Measurements from ENCODE around the gene RBMS1.
"Not testable (repeated sequence)": the region's sequence is repeated elsewhere in the genome, so short reads cannot be mapped to it uniquely, and the experiment has no call there.

RBMS1 gene

DNA sequence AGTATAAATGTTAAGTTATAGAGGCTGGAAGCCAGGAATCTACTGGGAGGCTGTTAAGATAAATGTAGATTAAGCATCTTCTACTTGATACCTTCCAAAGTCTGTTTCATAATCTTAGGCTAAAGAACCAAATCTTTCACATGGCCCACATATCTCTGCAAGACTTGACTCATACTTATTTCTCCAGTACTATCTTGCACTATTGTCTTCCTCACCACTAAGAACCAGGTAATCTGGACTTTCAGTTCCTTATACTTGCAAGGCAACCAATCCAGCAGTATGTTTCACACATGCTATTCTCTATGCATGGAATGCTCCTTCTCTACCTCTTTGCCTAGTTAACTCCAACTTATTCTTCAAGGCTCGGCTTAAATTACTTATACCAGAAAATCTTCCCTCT lies 62.2 kb downstream of the RBMS1 start:
- no peak for DNase-seq

DNA sequence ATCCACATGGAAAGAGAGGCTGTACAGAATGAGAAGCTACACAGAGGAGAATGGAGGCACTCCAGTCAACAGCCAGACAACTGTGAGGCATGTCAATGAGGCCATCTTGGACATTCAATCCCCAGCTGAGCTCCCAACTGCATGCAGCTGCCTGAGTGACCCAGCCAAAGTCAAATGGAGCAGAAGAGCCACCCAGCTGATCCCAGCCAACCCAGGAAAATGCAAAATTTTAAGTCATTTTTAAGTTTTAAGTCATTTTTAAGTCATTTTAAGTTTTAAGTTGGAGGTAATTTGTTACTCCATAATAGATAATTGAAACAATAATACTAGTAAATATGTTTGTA lies 63.6 kb downstream of the RBMS1 start:
- no peak for DNase-seq

DNA sequence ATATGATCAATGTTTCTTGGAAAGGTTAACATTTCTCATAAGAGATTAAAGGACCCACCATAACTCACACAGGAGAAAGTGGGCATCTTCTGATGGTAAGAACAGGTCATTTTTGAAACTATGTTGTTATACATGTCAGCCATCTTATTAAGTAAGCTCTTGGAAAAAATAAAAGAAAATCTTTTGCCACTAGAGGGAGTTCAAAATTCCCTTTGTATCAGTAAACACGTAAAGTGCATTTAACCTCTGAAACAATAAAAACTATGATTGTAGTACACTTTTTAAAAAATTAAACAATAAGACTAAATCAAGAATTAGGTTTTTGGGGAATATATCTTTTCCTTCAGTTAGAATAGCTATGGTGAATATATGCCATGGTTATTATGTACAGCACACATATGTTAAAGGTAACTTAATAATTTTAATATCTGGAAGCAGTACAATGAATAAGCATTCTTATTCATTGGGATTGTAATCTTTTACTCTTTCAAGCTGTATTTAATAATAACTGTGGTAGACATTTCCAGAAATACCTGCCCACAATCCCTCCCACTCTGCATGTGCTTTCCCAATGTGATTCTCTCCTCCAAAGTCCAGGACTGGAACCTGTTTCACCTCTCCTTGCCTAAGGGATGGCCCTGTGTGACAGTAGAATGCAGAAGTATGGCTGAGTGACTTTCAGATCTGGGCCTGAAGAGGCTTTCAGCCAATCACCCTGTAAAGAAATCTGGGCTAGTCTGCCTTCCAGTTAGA lies 64.2 kb downstream of the RBMS1 start:
- DNase-seq: no peak

DNA sequence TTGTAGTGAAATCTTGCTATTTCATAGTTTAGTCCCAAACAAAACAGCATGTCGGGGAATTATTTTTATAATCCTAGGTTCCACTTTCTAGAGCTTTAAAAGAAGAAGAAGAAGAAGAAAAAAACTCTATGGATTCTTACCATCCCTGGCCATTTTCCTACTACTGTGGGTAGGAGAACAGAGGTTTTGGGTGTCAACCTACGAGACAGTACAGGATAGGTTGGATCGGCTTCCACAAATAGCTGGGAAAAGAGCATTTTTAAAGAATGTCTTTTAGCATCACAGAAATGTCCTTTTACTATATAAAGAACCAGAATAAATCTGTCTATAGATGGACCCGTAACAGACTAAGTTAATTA lies 65.2 kb downstream of the RBMS1 start:
- no peak for DNase-seq

DNA sequence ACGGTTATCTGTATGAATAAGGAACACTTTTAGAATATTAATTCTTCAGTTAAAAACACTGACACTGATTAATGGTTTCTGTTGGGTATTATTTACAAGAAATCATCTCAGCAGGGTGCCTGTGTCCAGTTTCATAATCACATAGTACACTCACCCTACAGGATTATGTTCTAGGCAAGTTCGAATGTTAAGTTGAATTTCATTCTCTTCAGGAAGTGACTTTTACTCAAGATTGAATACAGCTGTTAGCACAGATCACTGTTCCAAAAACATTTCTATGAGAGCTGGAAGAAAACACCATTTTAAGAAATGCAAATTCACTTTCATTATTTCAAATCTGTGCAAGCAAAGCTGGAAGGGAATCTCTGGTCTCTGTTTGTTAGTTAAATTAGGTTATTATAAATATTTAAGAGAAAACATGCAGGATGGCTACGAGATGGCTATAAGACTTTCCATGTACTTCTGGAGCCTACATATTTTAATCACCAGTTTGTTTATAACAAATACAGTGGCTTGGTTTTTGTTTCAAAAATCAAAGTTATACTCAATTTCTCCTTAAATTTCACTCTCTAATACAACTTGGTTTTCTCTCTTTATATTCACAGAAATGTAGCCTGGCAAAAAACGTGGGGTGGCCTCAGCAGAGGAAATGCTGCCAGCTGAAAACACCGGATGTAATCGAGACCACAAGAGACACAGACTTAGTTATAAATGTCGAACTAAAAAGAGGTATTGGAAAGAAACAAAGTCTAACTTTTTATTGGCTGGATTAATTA lies 65.8 kb downstream of the RBMS1 start:
- no peak for DNase-seq

DNA sequence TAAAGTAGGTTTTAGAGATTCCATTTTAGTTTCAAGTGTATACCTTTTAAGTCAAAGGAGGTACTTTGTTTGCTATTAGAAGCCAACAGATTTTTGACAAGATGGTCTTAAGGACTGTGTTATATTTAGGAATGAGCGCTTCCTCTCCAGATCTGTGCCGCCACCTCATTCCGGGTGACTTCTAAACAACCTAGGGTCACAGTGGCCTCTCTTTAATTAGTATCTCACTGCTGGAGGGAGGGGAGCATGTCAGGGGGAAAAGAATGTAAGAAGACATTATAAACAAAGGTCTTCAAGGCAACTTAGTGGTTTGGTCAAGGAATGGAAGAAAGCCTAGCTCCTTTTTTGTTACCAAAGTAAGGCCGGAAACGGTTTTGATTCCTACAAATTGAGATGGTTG lies 67.0 kb downstream of the RBMS1 start:
- no peak for DNase-seq

DNA sequence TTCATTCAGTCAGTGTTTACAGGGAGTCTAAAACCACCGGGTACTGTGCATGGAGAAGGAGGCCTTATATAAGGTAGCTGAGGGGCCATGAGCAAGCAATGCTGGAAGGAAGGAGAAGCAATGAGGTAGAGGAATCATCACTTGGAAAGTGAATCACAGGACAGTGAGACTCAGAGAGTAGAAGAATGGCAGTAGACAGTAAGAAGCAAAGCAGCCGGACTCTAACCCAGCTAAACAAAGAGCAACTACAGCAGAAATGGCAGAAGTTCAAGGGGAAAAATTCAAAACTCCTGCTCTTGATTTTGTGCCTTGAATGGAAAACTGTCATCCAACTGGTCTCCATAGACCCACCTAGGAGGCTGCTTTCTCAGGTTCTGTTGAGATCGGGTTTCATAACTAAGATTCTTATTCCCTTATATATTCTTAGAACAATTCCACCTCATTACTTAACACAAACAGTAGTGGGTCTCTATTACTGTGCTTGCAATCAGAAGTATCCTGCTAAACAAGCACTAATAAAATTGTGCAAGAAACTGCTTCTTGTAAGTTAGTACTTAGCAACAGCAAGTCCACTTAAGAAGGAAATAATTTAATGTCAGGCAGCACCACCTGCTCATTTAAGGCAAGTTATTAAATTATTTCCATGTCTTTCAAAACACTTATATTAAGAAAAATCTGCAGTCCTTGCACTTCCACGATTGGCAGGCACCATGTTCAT lies 68.0 kb downstream of the RBMS1 start:
- no peak for DNase-seq

DNA sequence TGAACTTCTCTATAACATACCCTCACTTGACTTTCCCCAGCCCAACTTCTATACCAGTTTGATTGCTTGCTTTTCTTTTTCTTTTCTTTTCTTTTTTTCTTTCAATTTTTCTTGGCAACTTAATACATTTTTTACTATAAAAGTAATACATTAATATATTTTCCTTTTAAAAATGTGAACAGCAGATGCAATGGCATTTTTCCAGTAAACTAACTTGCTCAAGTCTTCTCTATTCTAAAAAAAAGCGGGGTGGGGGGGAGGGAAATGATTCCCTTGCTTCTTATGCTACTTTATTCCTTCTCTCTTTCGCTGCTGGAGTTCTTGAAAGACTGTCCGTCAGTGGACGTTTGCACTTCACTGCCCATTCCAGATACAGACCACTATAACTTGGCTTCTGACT lies 70.5 kb downstream of the RBMS1 start:
- no peak for DNase-seq

DNA sequence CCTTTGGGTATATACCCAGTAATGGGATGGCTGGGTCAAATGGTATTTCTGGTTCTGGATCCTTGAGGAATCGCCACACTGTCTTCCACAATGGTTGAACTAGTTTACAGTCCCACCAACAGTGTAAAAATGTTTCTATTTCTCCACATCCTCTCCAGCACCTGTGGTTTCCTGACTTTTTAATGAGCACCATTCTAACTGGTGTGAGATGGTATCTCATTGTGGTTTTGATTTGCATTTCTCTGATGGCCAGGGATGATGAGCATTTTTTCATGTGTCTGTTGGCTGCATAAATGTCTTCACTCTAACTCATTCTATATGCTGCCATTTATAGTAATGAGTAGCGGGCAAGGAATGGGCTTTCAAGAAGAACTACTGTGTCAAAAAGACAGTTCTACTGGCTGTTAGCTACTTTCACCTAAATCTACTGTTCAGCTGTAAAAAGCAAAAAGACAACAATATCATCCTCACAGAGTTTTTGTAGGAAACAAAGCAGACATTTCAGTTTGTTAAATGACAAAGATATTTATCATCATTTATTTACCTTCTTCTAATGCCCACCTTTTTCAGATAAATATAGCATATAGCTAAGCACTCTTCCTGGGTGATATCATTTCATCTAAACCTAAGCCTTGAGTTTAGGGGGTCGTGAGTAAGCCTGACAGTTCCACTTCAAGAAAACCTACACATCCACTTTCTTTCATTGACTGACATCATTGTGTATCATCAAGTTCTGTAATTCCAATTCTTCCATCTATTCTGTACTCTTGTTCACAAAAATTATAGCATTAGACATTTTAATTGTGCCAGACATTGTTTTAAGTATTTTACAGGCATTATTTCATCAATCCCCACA lies 71.7 kb downstream of the RBMS1 start:
- DNase-seq: not testable (repeated sequence)

DNA sequence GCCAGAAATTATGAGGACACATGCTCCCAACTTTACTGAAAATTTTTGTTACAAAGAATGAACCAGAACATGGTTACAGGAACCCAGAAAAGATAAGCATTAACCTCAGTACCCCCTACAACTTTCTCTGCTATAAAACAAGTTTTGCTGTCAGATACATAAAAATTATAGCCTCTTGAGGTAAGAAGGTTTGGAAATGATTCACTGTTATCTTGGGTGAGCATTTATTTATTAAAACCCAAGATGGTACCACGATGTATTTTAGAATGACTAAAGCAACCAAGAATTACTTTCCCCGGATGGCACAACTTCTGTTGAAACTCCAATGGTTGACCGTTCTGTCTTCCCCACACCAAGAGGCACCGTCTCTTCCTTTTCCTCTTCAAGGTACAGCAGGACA lies 72.9 kb downstream of the RBMS1 start:
- DNase-seq: no peak

DNA sequence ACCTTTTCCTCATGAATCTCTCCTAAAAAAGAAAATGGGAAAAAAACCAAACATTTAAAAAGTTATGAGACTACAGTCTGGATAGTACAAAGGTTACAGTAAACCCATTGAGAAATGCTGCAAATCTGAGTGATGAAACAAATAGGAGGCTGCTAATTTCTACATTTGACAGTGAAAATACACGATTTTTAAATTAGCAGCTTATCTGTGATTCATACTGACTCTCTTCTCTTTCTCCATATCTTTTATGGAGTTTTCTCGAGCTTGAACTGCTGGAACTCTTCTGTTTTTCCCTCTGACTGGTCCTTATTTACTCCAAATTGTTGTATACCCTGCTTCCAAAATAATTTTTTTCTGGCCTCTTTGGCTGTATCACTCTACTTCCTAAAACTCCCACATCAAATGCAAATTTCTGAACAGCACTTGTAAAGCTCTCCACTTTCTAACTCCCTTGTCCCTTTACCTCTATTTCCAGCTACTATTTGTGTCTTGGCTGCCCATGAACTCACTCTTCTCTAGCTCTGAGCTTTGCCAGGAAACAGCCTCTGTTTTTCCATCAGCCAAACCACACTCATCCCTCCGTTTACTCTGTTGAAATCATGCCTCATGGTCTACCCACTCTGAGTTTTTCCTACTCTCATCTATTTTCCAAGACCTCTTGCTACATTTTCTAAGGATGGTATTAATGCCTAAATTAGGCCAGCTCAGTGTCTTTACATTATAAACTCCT lies 73.7 kb downstream of the RBMS1 start:
- DNase-seq: no peak

DNA sequence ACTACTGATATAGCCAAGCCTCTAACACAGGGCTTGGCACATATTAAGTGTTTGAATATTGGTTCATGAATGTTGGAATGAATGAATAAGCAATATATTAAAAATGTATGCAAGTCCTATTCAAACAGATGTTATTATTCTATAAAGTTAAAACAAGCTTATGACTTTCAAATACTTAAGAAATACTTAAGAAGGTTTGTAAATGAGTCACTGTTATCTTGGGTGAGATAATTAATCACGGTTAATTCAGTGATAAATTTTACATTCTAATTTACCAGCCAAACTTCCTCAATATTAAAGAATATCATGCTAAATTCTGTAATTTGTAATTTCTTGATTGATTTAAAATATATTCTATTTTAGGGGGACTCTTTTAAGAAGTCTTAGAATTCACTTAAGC lies 74.8 kb downstream of the RBMS1 start:
- no peak for DNase-seq

DNA sequence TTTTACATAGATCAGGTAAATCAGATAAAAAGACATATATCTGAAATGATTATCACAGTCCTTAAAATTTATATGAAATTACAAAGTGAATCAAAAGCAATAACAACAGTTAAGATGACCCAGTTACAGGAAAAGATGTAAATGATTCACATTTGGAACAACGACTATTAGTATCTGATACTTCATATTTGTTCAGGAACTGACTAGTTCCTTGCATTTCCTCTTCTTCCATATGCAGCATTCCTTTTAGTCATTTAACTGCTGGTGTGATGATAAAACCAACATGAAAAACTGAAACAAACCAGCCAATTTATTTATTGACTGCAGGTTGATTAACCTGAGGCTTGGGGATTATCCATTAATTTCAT lies 75.2 kb downstream of the RBMS1 start:
- DNase-seq: no peak

DNA sequence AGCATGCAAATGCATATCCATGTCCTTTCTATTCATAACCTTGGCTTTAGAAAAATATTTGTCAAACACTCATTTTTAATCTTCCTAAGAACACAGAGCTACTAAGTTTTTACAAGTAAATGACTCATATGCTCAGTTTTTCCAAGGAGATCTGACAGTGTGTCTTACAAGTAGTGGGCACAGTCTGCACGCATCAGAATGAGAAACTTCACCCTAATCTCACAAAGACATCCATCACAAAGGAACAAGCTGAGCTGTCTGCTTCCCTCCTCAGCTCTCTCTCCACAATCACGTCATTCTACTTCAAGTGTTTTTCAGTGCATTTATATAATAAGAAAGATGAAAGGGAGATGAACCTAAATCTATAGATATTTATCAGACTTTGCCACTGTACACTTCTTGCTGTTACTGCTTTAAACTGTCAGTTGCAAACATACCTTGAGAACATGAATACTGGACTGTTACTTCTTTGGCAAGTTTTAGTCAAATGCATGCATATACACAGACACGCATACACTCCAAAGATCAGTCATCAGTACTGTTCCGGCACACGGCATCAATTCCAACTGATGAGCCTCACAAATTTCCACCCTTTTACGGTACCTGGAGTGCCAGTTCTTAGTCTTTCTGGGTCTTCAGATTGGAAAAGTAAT lies 75.7 kb downstream of the RBMS1 start:
- DNase-seq: no peak

DNA sequence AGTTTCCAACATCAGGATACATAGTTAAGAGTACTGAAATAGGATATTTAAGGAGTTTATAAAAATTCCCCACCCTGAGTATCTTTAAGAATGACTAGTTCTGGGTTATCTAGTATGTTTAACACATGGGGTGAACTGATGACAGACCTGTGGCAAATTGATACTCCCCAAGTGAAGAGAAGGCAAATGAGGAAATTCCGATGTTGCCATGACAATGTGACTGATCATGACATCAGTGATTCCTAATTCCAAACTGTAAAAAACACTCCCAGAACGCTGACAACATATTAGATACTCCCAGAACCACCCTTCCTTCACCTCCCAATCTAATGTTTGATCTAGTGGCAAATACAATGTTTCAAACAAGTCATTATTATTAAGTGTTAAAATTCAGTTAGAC lies 77.6 kb downstream of the RBMS1 start:
- DNase-seq: no peak

DNA sequence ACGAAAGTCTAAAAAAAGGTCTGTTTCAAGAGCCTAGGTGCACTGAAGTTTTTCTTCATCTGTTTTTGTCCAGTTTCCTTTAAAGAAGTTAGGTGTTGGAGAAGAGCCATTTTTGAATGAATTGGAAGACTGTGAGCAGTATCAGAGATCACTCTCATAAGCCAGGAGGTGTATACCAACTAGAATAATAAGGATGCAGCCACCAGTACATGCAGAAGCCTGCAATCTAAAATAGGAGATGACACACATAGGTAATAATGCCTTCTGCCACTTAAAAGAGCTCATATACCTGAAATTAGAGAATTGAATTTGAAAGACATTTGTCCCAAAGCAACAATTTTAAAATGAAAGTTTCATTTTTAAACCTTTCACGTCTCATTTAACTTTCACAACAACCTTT lies 81.7 kb downstream of the RBMS1 start:
- no peak for DNase-seq

DNA sequence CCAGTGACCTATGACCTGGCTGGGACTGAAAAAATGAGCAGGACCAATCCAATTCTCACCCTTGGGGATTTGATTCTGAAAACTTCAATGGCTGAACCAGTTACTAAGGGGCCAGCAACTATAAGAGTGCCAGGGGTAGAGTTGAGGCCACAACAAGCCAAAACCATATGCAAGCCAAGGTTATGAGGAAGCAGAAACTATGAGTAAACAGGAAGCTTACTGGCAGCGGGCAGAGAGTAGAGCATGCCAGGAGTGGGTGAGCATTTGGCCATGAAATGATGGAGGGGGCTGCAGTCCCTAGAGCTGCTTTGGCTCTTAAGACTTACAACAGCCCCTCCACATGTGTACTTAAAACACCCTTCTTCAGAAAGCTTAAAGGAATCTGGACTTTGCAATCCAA lies 82.4 kb downstream of the RBMS1 start:
- no peak for DNase-seq

DNA sequence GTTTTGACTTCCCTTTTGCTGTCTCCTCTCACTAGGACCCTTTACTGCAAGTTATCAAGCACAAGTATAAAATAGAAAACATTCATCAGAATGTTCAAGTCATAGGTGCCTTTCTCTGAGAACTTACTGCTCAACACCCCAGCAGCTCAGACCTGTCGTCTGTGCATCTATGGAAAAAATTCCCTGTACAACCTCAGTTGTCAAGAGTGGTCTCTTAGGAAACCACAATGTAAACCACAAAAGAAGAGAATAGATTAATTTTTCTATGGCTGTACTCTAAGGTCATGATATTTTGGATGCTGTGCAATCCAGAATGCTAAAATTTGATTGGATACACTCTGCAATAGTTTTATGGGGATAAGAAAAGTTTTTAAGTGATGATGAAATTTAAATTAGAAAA lies 84.1 kb downstream of the RBMS1 start:
- DNase-seq: no peak

DNA sequence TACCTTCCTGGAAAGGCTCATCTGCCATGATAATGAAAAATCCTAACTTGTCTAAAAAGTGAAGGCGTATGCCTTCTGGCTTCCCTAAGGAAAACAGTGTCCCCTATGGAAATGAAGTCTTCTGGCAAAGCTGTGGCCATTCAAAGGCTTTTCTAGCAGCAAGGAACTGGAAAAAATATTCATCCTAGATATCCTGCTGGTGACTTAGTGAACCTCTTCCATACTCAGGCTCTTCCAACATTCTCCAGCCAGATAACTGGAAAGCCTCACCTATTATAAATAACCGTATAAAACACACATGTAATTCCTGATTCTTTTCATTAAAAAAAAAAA lies 84.7 kb downstream of the RBMS1 start:
- no peak for DNase-seq

DNA sequence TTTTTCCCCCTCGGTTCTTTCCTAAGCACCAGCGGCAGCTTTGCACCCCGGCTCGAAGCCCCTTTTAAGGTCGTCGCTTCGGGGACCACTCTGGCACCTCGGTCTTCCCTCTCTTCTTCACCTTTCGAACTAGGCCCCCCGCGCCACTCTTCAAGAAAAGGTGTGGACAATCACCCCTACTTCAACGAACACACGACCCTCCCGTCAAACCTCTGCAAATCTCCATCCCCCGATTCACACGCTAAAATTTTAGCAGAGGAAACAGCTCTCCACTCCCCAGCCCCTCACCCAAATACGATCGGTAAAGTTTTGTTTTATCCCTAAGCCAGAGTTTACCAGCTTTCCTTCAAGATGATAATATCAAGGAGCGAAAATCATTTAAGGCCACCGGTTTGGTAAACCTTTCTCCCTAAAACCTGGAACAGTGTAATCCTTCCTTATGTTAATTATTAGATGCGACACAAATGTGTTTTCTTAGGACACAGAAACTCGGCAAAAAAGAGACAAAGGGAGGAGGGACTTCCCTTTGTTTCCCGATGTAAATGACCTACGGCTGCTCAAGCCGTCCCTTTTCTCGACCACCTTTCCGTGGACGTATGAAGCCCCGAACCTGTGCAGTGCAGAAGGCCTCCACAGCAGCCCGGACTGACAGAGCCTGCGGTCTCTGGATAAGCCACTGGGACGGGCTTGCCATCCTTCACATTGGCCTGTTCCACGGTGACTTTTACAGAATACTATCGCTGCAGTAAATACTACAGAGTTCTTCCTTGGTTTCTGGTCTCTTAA lies 85.2 kb downstream of the RBMS1 start:
- no peak for DNase-seq

DNA sequence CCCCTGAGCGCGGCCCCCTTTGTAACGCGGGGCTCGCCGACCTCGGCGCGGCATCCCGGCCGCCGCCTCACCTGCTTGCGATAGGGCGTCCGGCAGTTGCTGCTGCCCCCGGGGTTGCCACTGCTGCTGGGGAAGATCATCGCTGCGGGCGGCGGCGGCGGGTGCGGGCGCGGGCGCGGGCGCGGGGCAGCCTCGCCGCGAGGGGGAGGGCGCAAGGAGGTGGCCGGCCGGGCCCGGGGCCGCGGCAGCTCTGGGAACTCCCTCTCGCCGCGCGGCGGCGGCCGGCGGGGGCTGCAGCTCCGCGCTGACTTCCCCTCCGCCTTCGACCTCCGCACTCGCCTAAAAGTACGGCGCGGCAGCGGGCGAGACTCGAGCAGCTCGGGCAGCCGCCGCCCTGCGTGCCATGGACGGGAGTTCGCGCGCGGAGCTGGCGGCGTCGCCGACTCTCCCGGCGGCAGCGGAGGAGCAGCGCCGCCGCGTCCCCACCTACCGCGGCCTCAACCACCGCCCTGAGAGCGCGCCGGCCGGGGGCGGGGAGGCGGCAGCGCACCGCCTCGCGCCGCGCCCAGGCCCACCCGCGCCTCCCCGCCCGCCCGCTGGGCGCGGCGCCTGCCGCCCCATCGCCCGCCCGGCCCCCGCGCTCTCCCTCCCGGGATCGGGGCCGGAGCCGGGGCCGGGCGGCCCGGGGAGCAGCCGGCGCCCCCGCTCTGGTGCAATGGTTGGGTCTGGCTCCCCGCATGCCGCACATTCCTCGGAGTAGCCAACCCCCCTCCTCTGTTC lies 86.0 kb downstream of the RBMS1 start:
- no peak for DNase-seq

Data from NCI-H2107 (cell line).